Astrocyte of the cerebellum (primary cell): ENCODE results near the gene RASA3.

Experiments used
- DNase-seq: peaks from one replicate; pipeline ENCODE4 v3.0.0-alpha.2; 2011; ENCODE audit warnings: low read depth
- H3K4me3 ChIP-seq: 2 replicates; pipeline ENCODE4 v1.5.1; 2011; ENCODE audit warnings: mild to moderate bottlenecking, low read depth, low read length, moderate library complexity
- in situ Hi-C: cut with HindIII; loops from 2 replicates; pipeline ENCODE4 v1.10.0; 2017; ENCODE audit warnings: low sequenced_read_pairs
- TF ChIP-seq, protein P1 (sequence below): IDR thresholded peaks from 2 replicates; pipeline ENCODE4 v1.5.1; 2012; ENCODE audit warnings: low read length, low read depth, moderate library complexity, mild to moderate bottlenecking; ENCODE audit errors: missing control alignments

RASA3 gene

DNA sequence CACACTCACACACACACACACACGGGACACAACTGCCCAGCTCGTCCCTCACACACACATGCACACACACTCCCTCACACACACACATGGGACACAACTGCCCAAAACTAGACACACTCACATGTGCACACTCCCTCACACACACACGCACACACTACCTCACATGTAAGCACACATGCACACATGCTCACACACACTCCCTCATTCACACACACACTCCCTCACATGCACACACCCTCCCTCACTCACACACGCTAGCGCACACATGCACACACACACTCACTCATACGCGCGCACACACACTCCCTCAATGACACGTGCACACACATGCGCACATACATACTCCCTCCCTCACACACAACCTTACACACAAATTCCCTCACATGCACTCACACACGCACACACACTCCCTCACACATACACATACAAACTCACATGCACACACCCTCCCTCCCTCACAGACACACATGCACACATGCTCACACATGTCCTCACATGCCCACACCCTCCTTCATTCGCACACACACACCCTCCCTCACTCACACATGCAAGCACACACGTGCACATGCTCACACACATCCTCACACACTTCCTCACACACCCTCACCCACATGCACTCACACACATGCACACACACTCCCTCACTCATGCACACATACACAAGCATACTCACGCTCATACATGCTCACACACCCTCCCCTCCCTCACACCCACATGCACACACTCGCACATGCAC, 9.0 kb upstream of the RASA3 start:
- no peak overlapping the region for H3K4me3 ChIP-seq
- DNase-seq = no peak
- in situ Hi-C loops = no loop called here
- TF ChIP-seq, protein P1, sequence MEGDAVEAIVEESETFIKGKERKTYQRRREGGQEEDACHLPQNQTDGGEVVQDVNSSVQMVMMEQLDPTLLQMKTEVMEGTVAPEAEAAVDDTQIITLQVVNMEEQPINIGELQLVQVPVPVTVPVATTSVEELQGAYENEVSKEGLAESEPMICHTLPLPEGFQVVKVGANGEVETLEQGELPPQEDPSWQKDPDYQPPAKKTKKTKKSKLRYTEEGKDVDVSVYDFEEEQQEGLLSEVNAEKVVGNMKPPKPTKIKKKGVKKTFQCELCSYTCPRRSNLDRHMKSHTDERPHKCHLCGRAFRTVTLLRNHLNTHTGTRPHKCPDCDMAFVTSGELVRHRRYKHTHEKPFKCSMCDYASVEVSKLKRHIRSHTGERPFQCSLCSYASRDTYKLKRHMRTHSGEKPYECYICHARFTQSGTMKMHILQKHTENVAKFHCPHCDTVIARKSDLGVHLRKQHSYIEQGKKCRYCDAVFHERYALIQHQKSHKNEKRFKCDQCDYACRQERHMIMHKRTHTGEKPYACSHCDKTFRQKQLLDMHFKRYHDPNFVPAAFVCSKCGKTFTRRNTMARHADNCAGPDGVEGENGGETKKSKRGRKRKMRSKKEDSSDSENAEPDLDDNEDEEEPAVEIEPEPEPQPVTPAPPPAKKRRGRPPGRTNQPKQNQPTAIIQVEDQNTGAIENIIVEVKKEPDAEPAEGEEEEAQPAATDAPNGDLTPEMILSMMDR = no peak

DNA sequence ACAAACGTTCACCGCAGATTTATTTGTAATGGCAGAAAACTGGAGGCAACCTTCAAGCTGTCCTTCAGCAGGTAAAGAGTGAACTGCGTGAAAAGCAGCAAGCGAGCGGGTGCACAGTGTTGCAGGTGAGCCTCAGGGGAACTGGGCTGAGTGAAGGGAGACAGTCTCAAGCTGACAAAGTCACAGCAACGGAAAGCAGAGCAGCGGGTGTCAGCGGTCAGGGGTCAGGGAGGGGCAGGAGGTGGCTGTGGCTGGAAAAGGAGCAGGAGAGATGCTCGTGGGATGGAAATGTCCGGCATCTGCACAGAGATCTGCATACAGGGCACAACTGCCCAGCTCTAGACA, 8.5 kb upstream of the RASA3 start:
- in situ Hi-C loops = no loop called here
- no peak overlapping the region for H3K4me3 ChIP-seq
- no peak for DNase-seq
- TF ChIP-seq, protein P1 = no peak

GRCh38 chr13:114140131-114140905, 7.9 kb upstream of the RASA3 start:
- in situ Hi-C loops = no loop called here
- TF ChIP-seq, protein P1 = no peak
- H3K4me3 ChIP-seq = no peak overlapping the region
- no peak for DNase-seq

- in situ Hi-C loops = no loop called here
- H3K4me3 ChIP-seq = no peak overlapping the region
- TF ChIP-seq, protein P1 = no peak
- DNase-seq = no peak
These were observed 4.2 kb upstream of the RASA3 start for GRCh38 chr13:114136576-114136975.

- TF ChIP-seq, protein P1 = peak; percentile 2
- in situ Hi-C loops = no loop called here
- no peak overlapping the region for H3K4me3 ChIP-seq
- DNase-seq = no peak
These were observed 3.3 kb upstream of the RASA3 start for GRCh38 chr13:114135731-114136171.

DNA sequence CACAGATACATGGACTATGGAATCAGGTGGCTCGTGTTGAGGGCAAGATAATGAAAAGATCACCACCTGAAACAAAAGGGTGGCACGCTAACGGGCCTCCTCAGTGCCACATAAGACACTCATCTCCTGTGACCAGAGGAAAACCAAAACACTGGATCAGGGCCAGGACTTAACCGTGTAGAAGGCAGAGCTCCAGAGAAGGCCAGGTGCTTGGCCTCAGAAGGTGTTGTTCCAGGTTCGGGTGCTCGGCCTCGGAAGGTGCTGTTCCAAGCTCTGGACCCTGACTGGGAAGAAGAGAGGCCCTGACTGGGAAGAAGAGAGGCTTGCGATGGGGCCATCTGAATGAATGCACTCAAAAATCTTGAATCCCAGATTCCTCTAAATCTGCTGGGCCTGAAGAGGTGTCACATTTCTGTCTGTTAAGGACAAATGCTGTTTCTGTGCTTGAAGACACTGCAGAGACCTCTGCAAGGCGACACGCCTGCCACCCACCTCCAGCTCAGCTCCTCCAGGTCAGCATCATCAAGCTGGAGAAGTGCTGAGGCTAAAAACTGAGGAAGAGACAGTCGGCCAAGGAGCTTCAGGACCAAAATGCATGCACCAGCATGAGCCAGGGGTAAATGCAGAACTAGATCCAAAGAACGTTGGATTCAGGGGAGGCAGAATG, 2.7 kb upstream of the RASA3 start:
- in situ Hi-C loops = no loop called here
- no peak for DNase-seq
- TF ChIP-seq, protein P1 = no peak
- H3K4me3 ChIP-seq = no peak overlapping the region
